MCF 10A (cell line): Measurements from ENCODE around the gene ABCA9. TPM values are rescaled to one million over a fixed set of nuclear protein-coding genes. Genes with fewer than 3 reads are reported as not detected.
"Not testable (repeated sequence)": the region's sequence is repeated elsewhere in the genome, so short reads cannot be mapped to it uniquely, and the experiment has no call there.

Source experiments
- BruUV-seq: library from RNA; stranded (reverse); fragments of 400-500 nt; replicated peaks from 2 replicates; lab custom pipeline; 2021; lab: Mats Ljungman, UMichigan
- CTCF ChIA-PET: fragments of 300-600 bp; sonication (Branson Sonifier 250); formaldehyde crosslinking; extraction: SDS; loops from one replicate; lab custom pipeline; 2021; ENCODE audit warnings: antibody characterized with exemption, inconsistent platforms; lab: Yijun Ruan, JAX
- POLR2A ChIA-PET: fragments of 300-600, 350-650 bp; sonication (Branson Sonifier 250); formaldehyde crosslinking; extraction: SDS; loops from one replicate; lab custom pipeline; 2020; ENCODE audit warnings: antibody characterized with exemption, inconsistent platforms; lab: Yijun Ruan, JAX
- DNase-seq: peaks from one replicate; pipeline ENCODE4 v3.0.0-alpha.2; 2018; ENCODE audit not compliant: unreplicated experiment
- H3K27ac Mint-ChIP-seq: one replicate; pipeline ENCODE4 v1.8.0; 2022; ENCODE audit warnings: mild to moderate bottlenecking, low read depth, mixed read lengths; ENCODE audit not compliant: unreplicated experiment
- H3K27me3 Mint-ChIP-seq: one replicate; pipeline ENCODE4 v1.8.0; 2022; ENCODE audit warnings: mixed read lengths; ENCODE audit not compliant: insufficient read depth, unreplicated experiment
- H3K36me3 Mint-ChIP-seq: one replicate; pipeline ENCODE4 v1.8.0; 2022; ENCODE audit warnings: mild to moderate bottlenecking, moderate library complexity, mixed read lengths; ENCODE audit not compliant: insufficient read depth, unreplicated experiment
- H3K4me1 Mint-ChIP-seq: one replicate; pipeline ENCODE4 v1.8.0; 2022; ENCODE audit warnings: mixed read lengths; ENCODE audit not compliant: insufficient read depth, unreplicated experiment
- H3K4me3 Mint-ChIP-seq: one replicate; pipeline ENCODE4 v1.8.0; 2022; ENCODE audit warnings: mild to moderate bottlenecking, moderate library complexity, mixed read lengths; ENCODE audit not compliant: unreplicated experiment
- H3K9me3 Mint-ChIP-seq: one replicate; pipeline ENCODE4 v1.8.0; 2022; ENCODE audit warnings: mixed read lengths; ENCODE audit not compliant: unreplicated experiment
- intact Hi-C: fragments of 100-400 bp; cut with micrococcal nuclease; formaldehyde crosslinking; loops from 2 replicates; pipeline ENCODE4 v1.14.1; 2022
- total RNA-seq: library from RNA; stranded (reverse); gene quantifications from 2 replicates; pipeline ENCODE4 v1.2.3, GENCODE V29; 2022
- TF ChIP-seq, protein P1 (sequence below): fragments of 200-600 bp; IDR thresholded peaks from one replicate; pipeline ENCODE4 v1.8.0; 2022; ENCODE audit warnings: antibody characterized with exemption, mild to moderate bottlenecking; ENCODE audit not compliant: unreplicated experiment

ABCA9 gene
- total RNA-seq, 1 experiment from 2014 or later, result 7.8 TPM

DNA sequence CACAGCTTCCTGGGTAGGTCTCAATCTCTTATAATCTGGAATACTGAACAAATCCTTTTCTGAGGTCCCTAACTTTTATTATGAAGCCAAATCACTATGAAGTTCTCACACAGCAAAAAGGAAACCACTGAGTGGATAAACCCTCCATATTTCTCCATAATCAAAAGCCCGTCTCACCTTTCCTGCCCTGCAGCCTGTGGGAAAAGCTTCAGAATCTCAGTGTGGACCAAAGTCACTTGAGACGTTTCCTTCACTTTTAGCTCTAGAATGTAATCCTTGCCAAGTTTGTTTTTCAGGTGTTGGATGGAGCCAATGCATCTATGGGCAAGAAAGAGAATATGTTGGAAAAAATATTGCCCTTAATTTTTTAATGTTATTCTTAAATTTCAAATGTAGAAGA, 22.0 kb upstream of the ABCA9 start:
- DNase-seq, result no peak
- TF ChIP-seq, protein P1, sequence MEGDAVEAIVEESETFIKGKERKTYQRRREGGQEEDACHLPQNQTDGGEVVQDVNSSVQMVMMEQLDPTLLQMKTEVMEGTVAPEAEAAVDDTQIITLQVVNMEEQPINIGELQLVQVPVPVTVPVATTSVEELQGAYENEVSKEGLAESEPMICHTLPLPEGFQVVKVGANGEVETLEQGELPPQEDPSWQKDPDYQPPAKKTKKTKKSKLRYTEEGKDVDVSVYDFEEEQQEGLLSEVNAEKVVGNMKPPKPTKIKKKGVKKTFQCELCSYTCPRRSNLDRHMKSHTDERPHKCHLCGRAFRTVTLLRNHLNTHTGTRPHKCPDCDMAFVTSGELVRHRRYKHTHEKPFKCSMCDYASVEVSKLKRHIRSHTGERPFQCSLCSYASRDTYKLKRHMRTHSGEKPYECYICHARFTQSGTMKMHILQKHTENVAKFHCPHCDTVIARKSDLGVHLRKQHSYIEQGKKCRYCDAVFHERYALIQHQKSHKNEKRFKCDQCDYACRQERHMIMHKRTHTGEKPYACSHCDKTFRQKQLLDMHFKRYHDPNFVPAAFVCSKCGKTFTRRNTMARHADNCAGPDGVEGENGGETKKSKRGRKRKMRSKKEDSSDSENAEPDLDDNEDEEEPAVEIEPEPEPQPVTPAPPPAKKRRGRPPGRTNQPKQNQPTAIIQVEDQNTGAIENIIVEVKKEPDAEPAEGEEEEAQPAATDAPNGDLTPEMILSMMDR, result no peak
- Mint-ChIP-seq H3K9me3 (no peaks in the 10 kb centered on the region), H3K4me3 (no peak overlapping the region), H3K27ac (no peak overlapping the region), H3K36me3 (peaks cover 79% of the 10 kb centered on the region), H3K27me3 (no peaks in the 10 kb centered on the region), H3K4me1 (no peaks in the 10 kb centered on the region)
- ChIA-PET POLR2A (interaction anchor here (0.7 to 1.0 kb wide), 2 partner anchors 9 to 141 kb away, joined by 4 read pairs; no protein-coding TSS in a partner anchor), CTCF (interaction anchor here (0.6 kb wide), 1 partner anchor 270 kb away, joined by 3 read pairs; no protein-coding TSS in a partner anchor)
- intact Hi-C loops, result no loop called here
- no TSS peak for BruUV-seq

GRCh38 chr17:69078864-69079263, 18.1 kb upstream of the ABCA9 start:
- no TSS peak for BruUV-seq

DNA sequence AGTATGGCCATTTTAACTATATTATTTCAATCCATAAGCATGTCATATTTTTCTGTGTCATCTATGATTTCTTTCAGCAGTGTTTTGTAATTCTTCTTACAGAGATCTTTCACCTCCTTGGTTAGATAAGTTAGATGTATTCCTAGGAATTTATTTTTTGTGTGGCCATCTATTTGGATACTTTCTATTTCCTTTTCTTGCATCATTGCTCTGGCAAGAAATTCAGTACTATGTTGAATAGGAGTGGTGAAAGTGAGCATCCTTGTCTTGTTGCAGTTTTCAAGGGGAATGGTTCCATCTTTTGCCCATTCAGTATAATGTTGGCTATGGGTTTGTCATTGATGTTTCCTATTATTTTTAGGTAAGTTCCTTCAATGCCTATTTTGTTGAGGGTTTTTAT, 15.1 kb upstream of the ABCA9 start:
- ChIA-PET CTCF (no interaction called here), POLR2A (interaction anchor here (0.7 kb wide), 1 partner anchor 561 kb away, joined by 3 read pairs; no protein-coding TSS in a partner anchor)
- Mint-ChIP-seq H3K9me3 (peaks cover 16% of the 10 kb centered on the region), H3K27me3 (no peaks in the 10 kb centered on the region), H3K4me1 (no peaks in the 10 kb centered on the region), H3K4me3 (no peak overlapping the region), H3K27ac (no peak overlapping the region), H3K36me3 (peaks cover 45% of the 10 kb centered on the region)
- no TSS peak for BruUV-seq
- no peak for DNase-seq
- intact Hi-C loops, result no loop called here
- TF ChIP-seq, protein P1, result no peak

More at GRCh38 chr17:69078864-69079263, 18.1 kb upstream of the ABCA9 start:
- Mint-ChIP-seq H3K4me3 (no peak overlapping the region), H3K27me3 (no peaks in the 10 kb centered on the region), H3K36me3 (peaks cover 62% of the 10 kb centered on the region), H3K9me3 (peaks cover 8% of the 10 kb centered on the region), H3K27ac (no peak overlapping the region), H3K4me1 (no peaks in the 10 kb centered on the region)
- POLR2A ChIA-PET, result no interaction called here
- intact Hi-C loops, result no loop called here
- TF ChIP-seq, protein P1, result no peak
- CTCF ChIA-PET, result no interaction called here
- DNase-seq, result no peak

DNA sequence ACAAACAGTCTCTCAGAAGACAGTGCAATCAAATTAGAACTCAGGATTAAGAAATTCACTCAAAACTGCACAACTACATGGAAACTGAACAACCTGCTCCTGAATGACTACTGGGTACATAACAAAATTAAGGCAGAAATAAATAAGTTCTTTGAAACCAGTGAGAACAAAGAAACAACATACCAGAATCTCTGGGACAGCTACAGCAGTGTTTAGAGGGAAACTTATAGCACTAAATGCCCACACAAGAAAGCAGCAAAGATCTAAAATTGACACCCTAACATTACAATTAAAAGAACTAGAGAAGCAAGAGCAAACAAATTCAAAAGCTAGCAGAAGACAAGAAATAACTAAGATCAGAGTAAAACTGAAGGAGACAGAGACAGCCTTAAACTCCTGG, 12.7 kb upstream of the ABCA9 start:
- H3K4me3 Mint-ChIP-seq, POLR2A ChIA-PET, H3K4me1 Mint-ChIP-seq, H3K27me3 Mint-ChIP-seq, intact Hi-C loops, CTCF ChIA-PET, H3K27ac Mint-ChIP-seq, BruUV-seq, DNase-seq: not testable (repeated sequence)
- Mint-ChIP-seq H3K36me3 (peaks cover 35% of the 10 kb centered on the region), H3K9me3 (peaks cover 16% of the 10 kb centered on the region)

DNA sequence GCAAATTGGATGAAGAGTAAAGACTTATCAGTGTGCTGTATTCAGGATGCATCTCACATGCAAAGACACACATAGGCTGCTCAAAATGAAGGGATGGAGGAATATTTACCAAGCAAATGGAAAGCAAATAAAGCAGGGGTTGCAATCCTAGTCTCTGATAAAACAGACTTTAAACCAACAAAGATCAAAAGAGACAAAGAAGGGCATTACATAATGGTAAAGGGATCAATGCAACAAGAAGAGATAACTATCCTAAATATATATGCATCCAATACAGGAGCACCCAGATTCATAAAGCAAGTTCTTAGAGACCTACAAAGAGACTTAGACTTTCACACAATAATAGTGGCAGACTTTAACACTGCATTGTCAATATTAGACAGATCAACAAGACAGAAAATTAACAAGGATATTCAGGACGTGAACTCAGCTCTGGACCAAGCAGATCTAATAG, 12.1 kb upstream of the ABCA9 start:
- POLR2A ChIA-PET, H3K27me3 Mint-ChIP-seq, H3K4me3 Mint-ChIP-seq, DNase-seq, intact Hi-C loops, H3K4me1 Mint-ChIP-seq, CTCF ChIA-PET, H3K27ac Mint-ChIP-seq, BruUV-seq: not testable (repeated sequence)
- Mint-ChIP-seq H3K9me3 (peaks cover 16% of the 10 kb centered on the region), H3K36me3 (peaks cover 30% of the 10 kb centered on the region)

DNA sequence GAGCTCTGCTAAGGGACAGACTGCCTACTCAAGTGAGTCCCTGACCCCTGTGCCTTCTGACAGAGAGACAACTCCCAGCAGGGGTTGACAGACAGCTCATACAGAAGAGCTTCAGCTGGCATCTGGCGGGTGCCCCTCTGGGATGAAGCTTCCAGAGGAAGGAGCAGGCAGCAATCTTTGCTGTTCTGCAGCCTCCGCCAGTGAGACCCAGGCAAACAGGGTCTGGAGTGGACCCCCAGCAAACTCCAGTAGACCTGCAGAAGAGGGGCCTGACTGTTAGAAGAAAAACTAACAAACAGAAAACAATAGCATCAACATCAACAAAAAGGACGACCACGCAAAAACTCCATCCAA, 10.5 kb upstream of the ABCA9 start:
- H3K4me1 Mint-ChIP-seq, DNase-seq, H3K9me3 Mint-ChIP-seq, CTCF ChIA-PET, H3K27me3 Mint-ChIP-seq, H3K4me3 Mint-ChIP-seq, intact Hi-C loops, H3K27ac Mint-ChIP-seq, BruUV-seq: not testable (repeated sequence)
- POLR2A ChIA-PET, result interaction anchor here (0.6 kb wide), 1 partner anchor 365 kb away, joined by 3 read pairs; no protein-coding TSS in a partner anchor
- H3K36me3 Mint-ChIP-seq, result peaks cover 25% of the 10 kb centered on the region

GRCh38 chr17:69070378-69071232, 9.9 kb upstream of the ABCA9 start:
- H3K27me3 Mint-ChIP-seq, H3K27ac Mint-ChIP-seq, DNase-seq, H3K4me1 Mint-ChIP-seq, POLR2A ChIA-PET, intact Hi-C loops, BruUV-seq, H3K4me3 Mint-ChIP-seq, CTCF ChIA-PET, H3K9me3 Mint-ChIP-seq: not testable (repeated sequence)
- peaks cover 23% of the 10 kb centered on the region for H3K36me3 Mint-ChIP-seq
